Chondrocyte (in vitro differentiated cells): ENCODE results near the gene NR2F2. TPM values are rescaled to one million over a fixed set of nuclear protein-coding genes. Genes with fewer than 3 reads are reported as not detected.

Experiments
- DNase-seq: peaks from one replicate; pipeline ENCODE4 v3.0.0; 2021; ENCODE audit warnings: mixed read lengths, low spot score
- H3K27ac Mint-ChIP-seq: one replicate; pipeline ENCODE4 v1.8.0; 2021; ENCODE audit warnings: mild to moderate bottlenecking, moderate library complexity, mixed read lengths; ENCODE audit not compliant: unreplicated experiment
- H3K27me3 Mint-ChIP-seq: 2 replicates; pipeline ENCODE4 v1.8.0; 2021; ENCODE audit warnings: low read depth, mixed read lengths
- H3K36me3 Mint-ChIP-seq: 2 replicates; pipeline ENCODE4 v1.8.0; 2021; ENCODE audit warnings: low read depth, mixed read lengths
- H3K4me1 Mint-ChIP-seq: 2 replicates; pipeline ENCODE4 v1.8.0; 2021; ENCODE audit warnings: low read depth, mild to moderate bottlenecking, mixed read lengths
- H3K4me3 Mint-ChIP-seq: one replicate; pipeline ENCODE4 v1.8.0; 2021; ENCODE audit warnings: mild to moderate bottlenecking, moderate library complexity, mixed read lengths; ENCODE audit not compliant: unreplicated experiment
- H3K9me3 Mint-ChIP-seq: 2 replicates; pipeline ENCODE4 v1.8.0; 2021; ENCODE audit warnings: low read depth, mixed read lengths
- total RNA-seq: library from RNA; stranded (reverse); gene quantifications from 3 replicates; pipeline ENCODE4 v1.2.1, GENCODE V29; 2021
- TF ChIP-seq, protein P1 (sequence below): fragments of 200-600 bp; sonication (generic); IDR thresholded peaks from 2 replicates; pipeline ENCODE4 v1.5.0; 2021; ENCODE audit warnings: antibody characterized with exemption, mild to moderate bottlenecking, moderate library complexity

NR2F2 gene
- total RNA-seq, 1 donor from 2014 or later, result 169 TPM

DNA sequence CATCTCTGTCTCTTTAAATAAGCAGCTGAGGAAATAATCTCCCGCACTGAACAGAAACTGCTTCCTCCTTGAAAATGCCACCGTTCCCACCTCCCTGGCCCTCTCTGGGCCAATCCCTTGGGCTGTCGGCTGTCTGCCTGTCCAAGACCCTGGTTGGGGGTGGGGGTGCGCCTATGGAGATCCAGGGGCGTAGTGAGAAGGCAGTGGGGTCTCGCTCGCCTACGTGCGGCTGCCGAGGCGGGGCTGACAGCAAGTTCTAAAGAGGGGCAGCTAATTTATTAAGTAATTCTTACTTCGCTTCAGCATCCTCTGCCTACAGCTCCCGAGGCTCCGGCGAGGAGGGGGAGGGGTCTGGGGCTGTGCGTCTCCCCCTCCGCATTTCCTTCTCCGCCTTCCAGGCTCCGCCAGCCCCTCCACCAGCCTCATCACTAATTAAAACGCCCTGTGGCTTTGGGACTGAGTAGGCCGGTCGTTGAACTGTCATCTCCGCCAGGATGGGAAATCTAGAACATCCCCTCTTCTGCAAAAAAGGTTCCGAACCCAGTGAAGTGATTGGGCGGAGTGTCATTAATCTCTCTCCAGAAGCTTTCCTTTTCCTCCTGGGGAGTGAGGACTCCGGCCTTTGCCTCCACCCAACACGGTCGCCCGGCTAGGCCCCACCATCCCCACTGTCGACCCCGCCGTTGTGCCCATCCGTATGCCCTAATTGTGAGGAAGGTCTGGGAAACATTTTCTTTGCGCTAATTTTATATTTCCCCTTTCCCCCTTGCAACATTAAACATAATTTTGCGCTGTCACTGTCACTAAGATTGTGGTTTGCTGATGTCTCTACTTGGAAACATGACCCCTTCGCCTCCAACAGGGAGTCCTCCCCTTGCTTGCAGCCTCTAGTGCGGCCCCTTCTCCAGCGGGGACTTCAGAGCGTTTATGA, 16.9 kb downstream of the NR2F2 start:
- TF ChIP-seq, protein P1, sequence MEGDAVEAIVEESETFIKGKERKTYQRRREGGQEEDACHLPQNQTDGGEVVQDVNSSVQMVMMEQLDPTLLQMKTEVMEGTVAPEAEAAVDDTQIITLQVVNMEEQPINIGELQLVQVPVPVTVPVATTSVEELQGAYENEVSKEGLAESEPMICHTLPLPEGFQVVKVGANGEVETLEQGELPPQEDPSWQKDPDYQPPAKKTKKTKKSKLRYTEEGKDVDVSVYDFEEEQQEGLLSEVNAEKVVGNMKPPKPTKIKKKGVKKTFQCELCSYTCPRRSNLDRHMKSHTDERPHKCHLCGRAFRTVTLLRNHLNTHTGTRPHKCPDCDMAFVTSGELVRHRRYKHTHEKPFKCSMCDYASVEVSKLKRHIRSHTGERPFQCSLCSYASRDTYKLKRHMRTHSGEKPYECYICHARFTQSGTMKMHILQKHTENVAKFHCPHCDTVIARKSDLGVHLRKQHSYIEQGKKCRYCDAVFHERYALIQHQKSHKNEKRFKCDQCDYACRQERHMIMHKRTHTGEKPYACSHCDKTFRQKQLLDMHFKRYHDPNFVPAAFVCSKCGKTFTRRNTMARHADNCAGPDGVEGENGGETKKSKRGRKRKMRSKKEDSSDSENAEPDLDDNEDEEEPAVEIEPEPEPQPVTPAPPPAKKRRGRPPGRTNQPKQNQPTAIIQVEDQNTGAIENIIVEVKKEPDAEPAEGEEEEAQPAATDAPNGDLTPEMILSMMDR, result no peak
- Mint-ChIP-seq H3K9me3 (no peaks in the 10 kb centered on the region), H3K4me3 (peak overlapping the region; percentile 92), H3K4me1 (peaks cover 91% of the 10 kb centered on the region), H3K27me3 (no peaks in the 10 kb centered on the region), H3K27ac (peak overlapping the region; percentile 100), H3K36me3 (peaks cover 13% of the 10 kb centered on the region)
- no peak for DNase-seq

DNA sequence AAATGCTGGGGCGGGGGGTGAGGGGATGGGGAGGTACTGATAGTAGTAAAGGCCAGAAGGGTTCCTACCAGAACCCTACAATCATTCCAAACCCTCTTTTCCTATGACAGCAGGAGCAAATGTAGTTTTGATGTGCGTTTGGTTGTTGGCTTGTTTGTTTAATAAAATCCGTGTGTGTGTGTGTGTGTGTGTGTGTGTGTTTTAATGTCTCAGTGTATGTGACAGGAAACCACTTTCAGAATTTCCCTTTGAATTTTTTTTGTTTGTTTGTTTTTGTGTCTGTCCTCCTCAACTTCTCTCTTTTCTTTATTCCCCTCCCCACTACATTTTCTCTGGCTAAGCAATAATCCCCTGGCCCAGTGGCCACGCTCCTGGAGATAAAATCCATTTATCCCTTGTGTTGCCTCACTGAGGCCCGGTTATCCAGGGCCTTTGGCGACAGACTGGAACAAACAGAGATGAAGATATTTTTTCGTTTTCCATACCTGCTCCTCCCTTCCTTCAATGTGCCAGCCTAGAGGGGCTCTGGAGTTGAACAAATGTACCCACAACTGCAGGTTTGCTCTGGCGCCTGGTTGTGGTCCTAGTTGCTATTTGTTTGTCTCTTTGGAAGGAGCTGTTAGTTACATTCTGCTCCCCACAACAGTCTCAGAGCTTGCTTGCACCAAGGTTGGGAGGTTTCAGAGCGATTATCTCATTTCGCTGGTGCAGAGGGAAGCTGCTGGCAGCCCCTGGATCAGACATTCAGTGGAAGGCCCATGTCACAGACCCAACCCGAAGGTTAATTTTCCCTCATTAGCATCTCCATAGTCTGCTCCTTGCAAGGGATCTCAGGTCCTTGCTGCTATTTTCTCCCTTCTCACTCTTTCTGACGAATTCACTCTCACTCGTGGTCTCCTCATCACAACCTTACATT, 17.9 kb downstream of the NR2F2 start:
- Mint-ChIP-seq H3K27me3 (no peaks in the 10 kb centered on the region), H3K4me1 (peaks cover 91% of the 10 kb centered on the region), H3K27ac (peak overlapping the region; percentile 100), H3K4me3 (no peak overlapping the region), H3K9me3 (no peaks in the 10 kb centered on the region), H3K36me3 (peaks cover 10% of the 10 kb centered on the region)
- TF ChIP-seq, protein P1, result no peak
- DNase-seq, result no peak

DNA sequence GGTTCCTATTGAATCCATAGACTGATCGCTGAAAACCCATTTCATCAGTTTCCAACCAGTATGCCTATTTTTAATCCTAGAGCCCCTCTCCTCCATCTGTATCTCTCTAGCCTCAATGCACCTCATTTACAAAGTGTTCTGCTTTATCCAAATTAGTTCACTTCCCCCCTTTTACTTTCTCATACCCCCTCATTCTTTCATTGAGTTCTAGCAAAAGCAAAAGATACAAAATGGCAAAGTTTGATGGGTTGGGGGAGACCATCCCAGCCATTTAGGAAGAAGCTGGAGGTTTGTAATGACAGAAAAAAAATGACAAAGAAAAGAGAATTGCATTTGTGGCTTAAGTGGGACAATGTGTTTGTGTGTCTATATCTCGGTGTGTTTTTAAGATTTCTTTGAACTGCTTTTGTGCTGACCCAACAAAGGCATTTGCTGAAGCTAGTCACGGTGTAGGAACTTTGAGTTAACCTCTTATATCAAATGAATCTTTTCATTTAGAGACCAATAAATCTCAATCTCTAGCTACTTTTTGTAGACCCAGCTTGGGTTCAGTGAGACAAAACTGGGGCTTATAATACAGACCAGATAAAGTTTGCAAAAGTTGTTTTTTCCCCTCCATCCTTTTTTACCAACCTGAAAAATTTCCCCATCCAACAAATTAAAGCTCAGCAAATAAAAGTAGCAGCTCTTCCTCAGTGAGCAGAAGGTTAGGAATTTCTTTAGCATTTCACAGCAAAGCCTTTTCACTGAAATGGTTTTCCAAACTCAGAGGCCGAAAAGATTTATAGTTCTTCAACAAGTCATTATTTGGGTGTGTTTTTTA, 18.7 kb downstream of the NR2F2 start:
- Mint-ChIP-seq H3K27me3 (no peaks in the 10 kb centered on the region), H3K4me1 (peaks cover 88% of the 10 kb centered on the region), H3K36me3 (peaks cover 7% of the 10 kb centered on the region), H3K9me3 (no peaks in the 10 kb centered on the region), H3K4me3 (no peak overlapping the region), H3K27ac (peak overlapping the region; percentile 100)
- TF ChIP-seq, protein P1, result no peak
- no peak for DNase-seq

DNA sequence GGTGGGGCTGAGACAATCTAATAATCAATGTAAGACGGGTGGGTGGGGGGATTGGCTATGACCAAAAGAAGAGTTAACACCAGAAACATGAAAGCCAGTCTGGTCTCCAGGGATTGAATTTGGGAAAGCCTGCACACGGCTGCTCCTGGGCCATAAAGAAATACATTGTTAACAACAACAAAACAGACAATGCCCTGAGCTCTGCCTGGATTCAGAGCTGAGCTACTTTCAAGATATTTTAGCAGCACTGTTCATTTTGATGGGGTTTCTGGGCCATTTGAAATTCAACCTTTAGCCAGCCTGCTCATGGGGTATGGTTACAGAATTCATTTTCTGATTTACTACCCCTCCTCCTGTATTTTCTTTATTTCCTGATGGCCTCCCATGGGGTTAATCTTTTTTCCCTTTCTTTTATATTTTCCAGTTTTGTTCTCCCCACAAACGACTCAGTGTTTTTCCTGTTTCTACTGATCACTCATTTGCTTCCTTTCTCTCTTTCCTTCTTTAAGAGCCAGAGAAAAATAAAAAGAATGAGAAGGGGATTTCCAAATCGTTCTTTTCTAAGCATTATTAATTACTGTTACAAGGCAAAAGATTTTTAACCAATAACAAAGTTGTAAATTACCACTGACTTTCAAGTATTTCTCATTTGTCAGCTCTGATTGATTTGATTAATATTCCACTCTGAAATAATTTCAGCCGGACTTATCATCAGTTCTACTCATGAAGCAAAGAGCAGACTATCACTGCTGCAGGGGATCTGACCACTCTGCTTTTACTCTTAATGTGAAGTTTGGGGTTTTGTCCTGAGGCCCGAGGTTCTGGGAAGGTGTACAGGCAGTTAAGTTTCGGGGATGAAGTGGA, 19.6 kb downstream of the NR2F2 start:
- H3K4me3 Mint-ChIP-seq, result no peak overlapping the region
- peaks cover 2% of the 10 kb centered on the region for H3K36me3 Mint-ChIP-seq
- H3K27ac Mint-ChIP-seq, result peak overlapping the region; percentile 100
- H3K9me3 Mint-ChIP-seq, result no peaks in the 10 kb centered on the region
- TF ChIP-seq, protein P1, result no peak
- peaks cover 80% of the 10 kb centered on the region for H3K4me1 Mint-ChIP-seq
- no peak for DNase-seq
- no peaks in the 10 kb centered on the region for H3K27me3 Mint-ChIP-seq
